DMS79 treated with DMSO at 0.1 percent for 48 hours (cell line): ENCODE results near the gene SDF4.

Experiments
- DNase-seq: peaks from one replicate; lab custom pipeline; 2025; lab: John Stamatoyannopoulos, UW

The SDF4 gene

DNA sequence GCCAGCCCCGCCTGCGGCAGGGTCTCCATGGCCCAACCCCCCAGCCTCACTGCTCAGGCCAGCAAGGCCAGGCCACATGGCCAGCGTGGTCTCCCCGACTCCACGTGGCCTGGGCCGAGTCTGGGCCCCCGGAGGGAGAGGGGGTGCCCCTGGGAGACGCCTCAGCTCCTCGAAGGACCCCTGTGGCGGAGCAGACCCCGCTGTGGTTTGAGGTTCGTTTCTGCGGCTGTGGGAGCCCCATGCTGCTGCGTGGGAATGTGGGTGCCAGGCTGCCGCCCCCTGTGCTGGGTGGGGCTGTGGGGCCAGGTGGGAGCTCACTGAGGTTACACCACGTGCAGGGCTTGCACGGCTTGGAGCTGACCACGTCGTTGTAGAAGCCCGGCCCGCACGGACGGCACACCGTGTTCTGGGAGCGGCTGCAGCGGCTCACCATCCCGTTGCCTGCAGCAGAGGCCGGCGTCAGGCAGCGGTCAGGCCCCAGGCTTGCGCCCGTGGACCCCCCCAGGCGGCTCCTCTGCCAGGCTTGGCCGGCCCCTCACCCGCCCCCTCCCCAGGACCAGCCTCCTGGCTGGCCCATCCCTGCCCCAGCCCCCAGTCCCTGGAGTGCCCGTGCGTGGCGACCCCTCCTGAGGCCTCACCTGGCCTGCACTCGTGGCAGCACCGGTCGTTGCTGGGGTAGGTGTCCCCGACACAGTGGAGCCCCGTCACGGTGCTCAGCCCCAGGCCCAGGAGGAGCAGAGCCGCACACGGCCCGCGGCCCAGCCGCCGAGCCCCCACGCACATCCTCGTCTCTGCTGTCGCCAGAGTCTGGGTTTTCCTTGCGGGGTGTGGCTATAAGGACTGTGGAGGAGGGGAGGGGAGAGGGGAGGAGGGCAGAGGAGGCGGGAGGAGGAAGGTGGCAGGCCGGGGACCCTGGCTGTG is 18.2 kb downstream of the SDF4 start, which contains the start of gene TNFRSF4:
TNFRSF4 (minus strand) TSS at position 809 of the 921 bp plus-strand sequence; CDS start at position 783, 26 bp downstream.
- DNase-seq = no peak

DNA sequence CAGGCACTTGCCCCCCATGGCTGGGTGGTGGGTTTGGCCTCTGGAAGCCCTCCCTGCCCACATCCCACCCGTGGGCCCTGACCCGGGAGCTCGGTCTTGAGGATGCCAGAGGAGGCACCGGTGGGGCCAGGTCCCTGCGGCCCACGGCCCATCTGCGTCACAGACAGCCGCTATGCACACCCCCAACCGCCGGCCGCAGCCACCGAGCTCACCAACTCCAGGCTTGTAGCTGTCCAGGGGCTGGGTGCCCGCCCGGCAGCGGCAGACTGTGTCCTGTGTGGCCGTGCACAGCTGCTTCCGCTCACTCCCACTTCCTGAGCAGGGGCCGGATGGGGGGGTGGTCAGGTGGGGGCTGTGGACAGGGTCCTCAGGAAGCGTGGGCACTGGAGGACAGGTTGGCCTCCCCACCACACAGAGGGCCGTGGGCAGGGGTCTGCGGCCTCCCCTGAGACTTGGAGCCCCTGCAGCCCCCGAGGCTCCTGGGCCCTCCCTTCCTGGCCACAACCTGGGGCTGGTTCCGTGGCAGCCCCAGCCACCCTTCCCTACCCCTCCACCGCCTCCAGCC is 18.9 kb downstream of the SDF4 start:
- no peak for DNase-seq

DNA sequence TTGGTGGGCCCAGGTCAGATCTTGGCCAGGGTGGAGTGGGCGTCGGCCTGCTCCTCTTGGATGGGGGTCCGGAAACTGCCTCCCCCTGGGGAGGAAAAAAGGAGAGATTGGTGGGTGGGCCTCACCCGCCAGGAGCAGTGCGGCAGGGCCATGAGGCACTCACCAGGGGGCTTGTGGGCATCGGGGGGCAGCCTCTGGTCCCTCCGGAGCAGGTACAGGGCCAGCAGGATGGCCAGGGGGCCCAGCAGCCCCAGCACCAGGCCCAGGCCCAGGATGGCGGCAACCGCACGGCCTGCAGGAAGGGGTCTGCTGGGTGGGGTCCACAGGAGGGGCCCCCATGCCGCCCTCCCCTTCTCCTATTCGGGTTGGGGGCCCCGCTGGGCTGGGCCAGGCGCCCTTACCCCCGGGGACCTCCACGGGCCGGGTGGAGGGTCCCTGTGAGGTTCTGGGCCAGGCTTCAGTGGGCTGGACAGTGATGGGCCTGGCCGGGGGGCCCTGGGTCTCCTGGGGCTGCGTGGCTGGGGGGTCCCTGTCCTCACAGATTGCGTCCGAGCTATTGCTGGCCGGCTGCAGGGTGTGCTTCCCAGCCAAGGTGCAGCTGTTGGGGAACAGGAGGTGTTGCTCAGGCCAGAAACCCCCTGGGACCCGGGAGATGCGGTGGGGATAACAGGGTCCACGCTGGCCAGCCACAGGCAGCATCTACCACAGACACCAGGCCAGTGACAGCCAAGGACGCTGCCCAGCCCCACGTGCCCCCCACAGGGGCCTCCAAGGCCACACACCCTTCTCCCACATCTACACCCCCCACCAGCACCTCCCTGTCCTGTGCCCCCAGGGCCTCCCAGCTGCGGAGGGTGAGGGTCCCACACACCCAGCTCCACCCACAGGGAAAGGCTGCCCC is 20.0 kb downstream of the SDF4 start:
- no peak for DNase-seq

DNA sequence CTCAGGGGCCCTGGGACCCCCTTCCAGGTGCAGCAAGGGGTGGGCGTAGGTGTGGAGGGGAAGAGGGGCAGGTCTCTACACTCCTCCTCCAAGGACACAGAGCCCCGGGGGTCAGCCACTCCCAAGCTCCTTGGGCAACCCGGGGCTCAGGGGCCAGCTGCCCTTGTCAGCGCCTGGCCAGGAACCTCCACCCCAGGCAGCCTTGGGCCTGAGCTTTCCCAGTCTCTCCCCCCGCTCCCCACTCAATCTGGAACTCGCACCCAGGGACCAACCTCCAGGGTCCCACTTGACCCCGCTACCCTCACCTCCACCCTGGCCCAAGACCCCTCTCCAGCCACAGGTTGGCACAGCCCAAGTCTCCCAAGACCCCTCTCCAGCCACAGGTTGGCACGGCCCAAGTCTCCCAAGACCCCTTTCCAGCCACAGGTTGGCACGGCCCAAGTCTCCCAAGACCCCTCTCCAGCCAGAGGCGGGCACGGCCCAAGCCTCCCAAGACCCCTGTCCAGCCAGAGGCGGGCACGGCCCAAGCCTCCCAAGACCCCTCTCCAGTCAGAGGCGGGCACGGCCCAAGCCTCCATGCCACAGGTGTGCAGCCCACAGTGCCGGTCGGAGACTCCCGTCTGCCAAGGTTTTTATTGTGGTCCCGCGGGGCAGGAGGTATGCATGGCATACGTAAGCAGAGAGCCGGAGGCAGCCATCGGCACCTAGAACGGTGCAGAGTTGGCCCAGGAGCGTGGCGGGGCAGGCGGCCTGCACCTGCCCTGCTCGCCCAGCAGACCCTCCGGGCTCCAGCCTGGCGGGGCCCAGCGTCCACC is 20.9 kb downstream of the SDF4 start:
- no peak for DNase-seq

DNA sequence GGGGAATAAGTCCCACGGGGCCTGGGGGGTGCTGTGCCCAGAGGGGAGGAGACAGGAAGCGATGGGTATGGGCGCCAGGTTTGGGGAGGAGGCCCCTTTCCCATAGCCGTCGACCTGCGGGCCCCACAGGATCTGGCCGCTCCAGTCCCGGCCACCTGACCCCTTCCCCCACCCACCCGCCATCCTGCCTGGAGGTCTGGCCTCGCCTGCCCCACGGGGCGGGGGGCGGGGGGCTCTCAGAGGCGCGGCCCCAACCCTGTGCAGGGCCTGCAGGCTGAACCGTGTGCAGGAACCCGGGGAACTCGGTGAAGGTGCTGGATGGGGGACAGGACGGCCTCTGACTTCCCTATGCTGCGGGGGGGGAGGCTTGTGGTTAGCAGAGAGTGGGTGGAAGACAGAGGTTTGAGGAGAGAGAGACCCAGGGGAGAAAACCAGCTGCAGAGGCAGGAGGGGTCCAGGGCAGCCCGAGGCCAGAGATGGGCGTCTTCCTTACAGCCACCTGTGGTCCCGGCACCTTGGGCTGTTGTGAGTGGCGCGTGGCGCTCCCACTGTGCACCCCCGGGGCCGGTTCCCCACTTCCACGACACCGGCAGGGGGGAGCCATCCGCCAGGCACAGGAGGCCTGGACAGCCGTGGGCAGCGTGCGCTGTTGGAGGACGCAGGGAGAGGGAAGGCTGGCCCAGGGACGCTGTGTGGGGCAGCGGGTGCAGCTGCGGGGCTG is 22.9 kb downstream of the SDF4 start:
- no peak for DNase-seq

DNA sequence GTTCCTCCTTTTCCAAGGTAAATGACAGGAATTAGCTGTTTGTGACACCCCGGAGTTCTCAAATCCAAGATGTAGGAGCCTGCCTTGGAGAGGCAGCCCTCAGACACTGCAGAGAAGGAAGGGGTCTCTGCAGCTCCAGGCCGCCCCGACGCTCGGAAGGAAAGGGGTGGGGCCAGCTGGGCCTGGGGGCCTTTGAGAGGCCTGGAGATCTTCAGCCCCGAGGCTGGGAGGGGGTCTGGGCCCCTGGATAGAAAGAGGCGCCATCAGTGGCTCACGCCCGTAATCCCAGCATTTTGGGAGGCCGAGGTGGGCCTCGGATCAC is 24.3 kb downstream of the SDF4 start:
- DNase-seq = no peak

DNA sequence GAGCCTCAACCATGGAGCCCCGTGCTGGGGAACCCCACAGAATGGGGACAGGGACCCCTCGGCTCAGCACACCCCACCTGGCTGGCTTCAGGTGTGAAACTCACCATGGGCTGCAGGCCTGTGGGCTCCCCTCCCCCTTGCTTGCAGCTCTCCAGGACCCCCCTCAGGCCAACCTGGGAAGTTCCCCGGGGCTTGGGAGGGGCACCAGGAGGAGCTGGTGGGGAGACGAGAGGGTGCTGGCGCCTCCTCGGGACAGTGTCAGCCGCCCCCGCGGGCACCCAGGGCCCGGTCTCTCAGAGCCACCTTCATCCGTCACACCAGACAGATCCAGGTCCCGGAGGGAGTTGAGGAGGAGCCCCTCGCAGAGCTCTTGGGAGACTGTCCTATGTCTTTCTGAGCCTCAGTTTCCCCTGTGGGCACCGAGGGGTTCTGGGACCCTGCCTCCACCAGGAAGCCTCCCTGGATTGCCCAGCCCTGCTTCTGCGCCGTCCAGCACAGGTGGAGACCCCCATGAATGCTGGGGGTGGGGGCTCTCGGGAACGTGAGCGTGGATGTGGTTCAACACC is 24.8 kb downstream of the SDF4 start:
- no peak for DNase-seq

DNA sequence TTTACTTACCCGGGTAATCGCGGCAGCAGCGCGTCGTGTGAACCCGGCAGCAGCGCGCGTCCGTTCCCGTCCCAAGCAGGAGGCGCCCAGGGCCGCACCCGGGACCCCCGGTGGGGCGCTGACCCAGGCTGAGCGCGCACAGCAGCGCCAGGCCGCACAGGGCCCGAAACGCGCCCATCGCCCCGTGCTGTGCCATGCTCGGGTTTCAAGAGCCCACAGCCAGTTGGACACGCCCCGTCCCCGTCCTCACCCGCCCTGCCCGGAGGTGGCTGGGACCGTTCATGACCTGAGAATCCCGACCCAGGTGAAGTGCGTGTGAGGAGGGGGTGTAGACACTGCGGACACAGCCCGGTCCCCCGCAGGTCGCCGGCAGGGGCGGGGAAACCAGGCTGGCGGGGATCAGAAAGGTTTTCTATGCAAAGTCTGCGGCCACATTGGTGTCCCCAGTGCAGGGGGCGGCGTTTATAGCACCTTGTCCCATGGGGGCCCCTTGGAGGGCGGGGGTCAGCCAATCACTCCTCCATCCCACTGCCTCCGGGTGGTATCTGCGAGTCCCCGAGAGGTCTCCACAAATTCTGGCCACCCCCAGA is 25.3 kb downstream of the SDF4 start, which contains the start of gene TNFRSF18:
TNFRSF18 (minus strand) TSS at position 217 of the 590 bp plus-strand sequence; CDS start at position 196, 21 bp downstream.
- DNase-seq = peak; percentile 53

DNA sequence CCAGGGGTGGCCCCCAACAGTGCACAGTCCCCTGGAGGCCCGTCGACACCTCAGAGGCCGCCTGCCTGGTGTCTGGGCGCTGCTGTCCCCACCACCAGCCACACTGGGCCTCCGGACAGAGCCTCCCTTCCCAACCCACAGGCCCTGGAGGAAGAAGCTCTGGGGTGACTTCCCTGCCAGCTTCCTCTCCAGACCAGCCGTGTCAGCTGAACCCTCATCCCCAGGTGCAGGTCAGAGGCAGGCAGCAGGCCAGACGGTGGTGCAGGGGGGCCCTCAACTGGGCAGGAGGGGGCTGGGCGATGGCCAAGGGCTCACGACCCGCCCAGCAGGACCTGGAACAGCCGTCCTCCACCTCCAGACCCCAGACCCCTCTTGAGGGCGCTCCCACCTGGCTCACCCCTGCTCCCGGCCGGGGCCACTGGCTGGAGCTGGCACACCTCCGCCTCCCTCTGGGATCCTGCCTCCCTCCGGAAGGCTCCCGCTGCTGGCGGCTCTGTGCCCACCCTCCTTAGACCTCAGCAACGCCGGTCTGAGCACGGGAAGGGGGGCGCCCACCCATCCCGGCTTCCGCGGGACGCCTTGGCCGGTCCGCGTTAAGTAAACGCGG is 25.9 kb downstream of the SDF4 start:
- peak; percentile 21 for DNase-seq

DNA sequence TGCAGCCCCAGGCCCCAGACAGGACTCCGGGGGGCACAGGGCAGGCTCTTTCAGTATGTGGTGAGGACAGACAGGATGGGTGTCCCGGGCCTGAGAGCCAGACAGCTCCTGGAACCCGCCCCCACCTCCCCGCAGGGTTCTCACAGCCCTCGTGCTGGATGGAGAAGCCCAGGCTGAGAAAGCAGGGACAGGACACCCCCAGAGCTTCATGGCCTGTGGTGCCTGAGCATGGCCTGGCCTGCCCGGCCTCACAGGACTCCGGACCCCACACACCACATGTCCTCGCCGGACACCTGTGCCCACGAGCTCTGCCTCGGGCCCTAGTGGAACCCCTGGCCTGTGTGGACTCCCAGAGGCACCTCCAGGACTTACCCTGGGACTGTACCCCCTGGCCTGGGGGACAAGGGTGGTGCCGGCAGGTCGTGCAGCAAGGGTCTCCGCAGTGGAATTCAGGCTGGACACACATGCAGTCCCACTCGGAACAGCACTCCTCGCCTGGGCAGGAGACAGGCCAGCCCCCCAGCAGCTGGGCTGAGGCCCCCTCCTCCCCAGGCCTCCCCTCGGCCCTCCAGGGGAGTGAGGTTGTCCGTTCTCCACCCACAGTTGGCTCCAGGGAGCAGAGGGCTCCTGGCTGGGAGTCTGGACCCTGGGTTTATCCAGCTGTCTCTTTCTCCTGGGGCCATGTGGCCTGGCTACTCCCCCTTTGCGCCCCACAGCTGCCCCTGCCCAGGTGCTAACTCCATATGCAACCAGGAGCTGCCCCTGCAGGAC is 26.6 kb downstream of the SDF4 start:
- DNase-seq = no peak

DNA sequence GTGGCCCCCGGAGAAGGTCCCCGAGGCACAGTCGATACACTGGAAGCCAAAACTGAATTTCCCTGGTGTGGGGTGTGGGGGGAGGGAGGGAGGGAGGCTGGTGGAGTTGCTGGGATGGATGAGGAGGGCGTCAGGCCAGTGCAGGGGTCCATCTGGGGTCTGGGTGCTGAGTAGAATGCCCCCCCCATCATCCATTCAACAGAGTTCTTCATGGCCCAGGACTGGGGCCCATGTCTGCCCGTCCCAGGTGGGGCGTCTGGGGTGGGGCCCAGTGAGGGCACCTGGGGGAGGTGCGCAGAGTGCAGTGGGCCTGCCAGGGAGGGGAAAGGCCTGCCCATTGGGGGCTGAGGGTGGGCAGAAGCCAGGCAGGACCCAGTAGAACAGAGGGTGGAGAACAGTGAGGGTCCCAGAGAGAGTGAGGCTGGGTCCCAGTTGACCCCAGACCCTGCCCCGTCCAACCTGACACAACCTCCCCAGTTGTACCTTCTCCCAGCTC is 27.3 kb downstream of the SDF4 start:
- no peak for DNase-seq

DNA sequence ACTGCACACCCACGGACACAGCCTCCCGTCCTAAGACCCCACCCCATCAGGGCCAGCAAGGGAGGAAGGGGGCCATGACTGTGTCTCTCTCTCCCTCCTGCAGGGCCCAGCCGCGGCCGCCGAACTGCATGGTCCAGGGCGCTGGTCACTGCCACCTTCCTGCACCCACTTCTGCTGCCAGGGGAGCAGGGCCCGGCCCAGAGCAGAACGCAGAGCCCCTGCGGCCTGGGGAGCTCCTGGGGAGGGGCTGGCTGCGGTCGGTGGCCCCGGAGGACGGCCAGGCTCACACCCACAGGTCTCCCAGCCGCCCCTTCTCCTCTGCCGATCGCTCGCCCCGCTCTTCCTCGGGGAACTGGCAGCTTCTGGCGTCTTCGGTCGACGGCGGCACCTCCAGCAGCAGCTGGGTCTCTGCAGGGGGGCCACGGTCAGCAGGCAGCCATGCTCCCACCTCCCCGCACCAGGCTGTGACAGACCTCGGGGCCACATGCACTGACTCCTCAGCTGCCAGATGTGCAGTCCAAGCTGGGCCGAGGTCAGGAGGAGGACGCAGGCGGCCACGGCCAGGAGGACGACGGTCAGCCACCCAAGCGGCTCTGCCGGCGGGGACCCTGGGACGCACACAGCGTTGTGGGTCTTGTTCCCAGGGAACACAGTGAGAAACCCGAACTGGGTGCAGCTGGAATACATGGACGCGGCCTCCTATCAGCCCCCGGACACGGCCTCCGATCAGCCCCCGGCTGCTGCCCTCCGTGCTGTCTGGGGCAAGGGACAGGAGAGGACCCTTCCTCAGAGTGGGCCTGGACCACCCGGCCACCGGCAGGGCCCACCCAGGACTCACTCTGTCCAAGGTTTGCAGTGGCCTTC is 28.0 kb downstream of the SDF4 start:
- no peak for DNase-seq

DNA sequence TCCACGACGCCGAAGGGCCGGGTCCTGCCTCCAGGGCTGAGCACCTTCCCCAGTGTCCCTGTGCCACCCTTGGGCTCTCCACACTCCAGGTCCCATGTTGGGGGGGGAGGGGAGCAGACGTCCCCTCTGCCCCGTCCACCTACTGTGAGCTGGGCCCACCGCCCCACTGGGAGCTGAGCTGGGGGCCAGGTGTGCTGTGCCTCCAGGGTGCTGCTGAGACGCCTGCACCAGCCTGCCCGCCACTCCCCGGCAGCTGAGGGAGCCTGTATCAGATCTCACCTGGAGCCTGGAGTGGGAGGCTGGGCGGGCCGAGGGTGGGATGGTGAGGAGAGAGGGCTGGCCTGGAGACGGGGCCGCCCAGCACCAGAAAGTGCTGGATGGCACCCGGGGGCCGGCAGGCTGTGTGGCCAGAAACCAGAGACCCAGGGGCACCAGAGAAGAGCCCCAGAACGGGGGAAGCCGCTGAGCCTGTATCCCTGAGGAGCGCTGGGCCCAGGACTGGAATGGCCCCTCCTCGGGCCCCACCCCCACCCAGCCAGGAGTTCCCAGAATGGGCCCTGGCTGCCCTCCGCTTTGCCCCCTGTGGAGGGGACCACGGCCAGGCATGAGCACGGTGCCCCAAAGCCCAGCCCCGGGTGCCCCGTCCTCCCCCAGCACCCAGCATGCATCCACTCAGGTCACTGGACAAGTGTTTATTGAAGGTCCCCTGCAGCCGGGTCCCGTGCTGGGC is 28.8 kb downstream of the SDF4 start:
- no peak for DNase-seq

DNA sequence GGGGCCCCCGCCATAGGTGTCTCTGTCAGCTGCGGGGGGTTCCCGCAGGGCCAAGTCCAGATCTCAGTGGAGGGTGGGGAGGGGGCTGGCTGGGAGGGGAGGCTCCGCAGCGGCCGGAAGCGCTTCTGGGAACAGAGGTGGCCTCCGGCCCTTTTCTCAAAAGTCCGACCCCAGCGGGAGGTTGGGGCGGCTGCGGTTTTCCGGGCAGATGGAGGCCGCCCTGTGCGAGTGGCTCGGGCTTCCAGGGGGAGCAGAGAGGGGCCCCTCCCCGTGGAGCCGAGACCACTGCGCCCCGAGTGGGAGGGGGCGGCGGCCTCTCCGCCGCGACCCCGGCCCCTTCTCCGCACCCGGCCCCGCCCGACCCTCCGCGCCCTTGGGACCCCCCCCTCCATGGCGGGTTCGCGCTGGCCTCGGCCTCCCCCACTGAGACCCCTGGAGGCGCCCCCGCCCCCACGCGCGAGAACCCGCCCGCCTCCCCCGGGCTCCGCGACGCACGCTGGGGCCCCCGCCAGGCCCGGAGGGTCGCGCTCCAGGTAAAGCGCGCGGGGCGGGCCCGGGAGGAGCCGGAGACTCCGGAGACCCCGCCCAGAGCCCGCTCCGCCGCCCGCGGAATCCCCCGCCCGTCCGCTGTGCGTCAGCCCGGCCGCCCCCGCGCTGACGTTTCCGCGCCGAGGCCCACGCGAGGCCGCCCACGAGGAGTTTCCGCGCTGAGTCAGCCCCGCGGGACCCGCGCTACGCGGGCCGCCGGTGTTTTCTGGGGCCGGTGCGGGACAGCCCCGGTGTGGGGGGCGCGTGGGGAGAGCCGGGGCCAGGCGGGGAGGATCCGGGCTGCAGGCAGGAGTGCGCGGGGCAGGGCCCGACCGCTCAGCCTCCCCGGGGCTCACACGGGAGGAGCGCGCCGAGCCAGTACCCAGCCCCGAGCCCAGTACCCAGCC is 30.7 kb downstream of the SDF4 start:
- DNase-seq = peak; percentile 22

DNA sequence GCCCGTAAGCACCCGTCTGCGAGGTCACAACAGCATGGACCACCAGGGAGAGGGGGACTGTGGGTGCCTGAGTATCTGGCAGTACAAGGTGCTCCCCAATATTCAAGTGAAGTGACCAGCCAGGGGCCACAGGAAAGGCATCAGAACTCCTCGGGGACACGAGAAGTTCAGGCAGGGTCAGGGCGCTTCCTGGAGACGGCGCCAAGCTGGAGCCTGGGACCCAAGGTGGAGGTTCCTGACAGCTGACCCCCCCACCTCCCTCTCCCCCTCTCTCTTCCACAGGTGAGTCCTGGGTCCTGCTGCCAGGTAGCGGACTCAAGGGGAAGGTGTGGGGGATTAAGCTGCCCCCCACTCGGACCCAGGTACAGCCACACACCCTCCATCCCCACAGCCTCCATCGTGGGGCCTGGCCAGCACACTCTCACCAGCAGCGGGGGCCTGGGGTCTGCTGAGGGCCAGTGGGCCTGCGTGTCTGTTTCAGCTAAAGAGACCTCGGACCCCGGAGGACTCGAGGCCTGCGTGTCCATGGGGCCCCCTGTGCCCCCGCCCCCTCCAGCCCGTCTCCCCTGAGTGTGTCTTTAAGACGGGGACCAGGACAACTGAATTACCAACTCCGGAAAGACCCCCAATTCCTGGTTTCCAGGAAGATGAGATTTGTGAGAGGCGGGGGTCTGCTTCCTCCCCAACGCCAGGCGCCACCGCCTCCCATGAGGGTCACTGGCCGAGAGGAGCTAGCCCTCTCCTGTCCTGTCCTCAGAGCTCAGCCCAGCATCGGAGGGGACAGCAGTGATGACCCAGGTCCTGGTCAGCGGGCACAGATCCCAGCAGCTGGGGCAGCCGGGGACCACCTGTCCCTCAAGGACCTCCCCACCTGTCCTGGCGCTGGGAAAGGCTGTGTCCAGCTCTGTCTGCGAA is 31.6 kb downstream of the SDF4 start:
- DNase-seq = no peak
